Esophagus muscularis mucosa (tissue), 4 donors: ENCODE results near the gene UNC13A. TPM values are rescaled to one million over a fixed set of nuclear protein-coding genes. Genes with fewer than 3 reads are reported as not detected.

Source experiments
- DNase-seq: peaks from one replicate; pipeline ENCODE4 v3.0.0-alpha.2; 2017; ENCODE audit errors: extremely low spot score
- H3K27ac ChIP-seq, 4 donors: fragments of 200-600 bp; sonication (generic); replicated peaks in 1 of 4; 1 replicate in 3 of 4; 2 replicates in 1 of 4; pipeline ENCODE4 v1.5.1; 2016 to 2019; ENCODE audit warnings: mild to moderate bottlenecking in 1 of 4
- H3K27me3 ChIP-seq, 4 donors: fragments of 200-600 bp; sonication (generic); one replicate each; pipeline versions ENCODE4 v1.5.1 to v1.6.0; 2016 to 2019
- H3K36me3 ChIP-seq, 4 donors: fragments of 200-600 bp; sonication (generic); one replicate each; pipeline ENCODE4 v1.5.1; 2016 to 2019
- H3K4me1 ChIP-seq, 4 donors: fragments of 200-600 bp; sonication (generic); one replicate each; pipeline ENCODE4 v1.5.1; 2016 to 2019
- H3K4me3 ChIP-seq, 4 donors: fragments of 200-600 bp; sonication (generic); 1 replicate in 2 of 4; 2 replicates in 2 of 4; pipeline ENCODE4 v1.5.1; 2016 to 2019; ENCODE audit warnings: mild to moderate bottlenecking in 4 of 4, moderate library complexity in 1 of 4
- H3K9me3 ChIP-seq, 4 donors: fragments of 200-600 bp; sonication (generic); 1 replicate in 3 of 4; 2 replicates in 1 of 4; pipeline ENCODE4 v1.5.1; 2016 to 2019
- CTCF ChIP-seq, 3 experiments: fragments of 200-600 bp in 2 of 3; fragments of 450-650 bp in 1 of 3; sonication (generic) in 2 of 3; IDR thresholded peaks; one replicate each; pipeline ENCODE4 v1.5.1; 2017 to 2019; ENCODE audit warnings: antibody characterized with exemption in 3 of 3, mild to moderate bottlenecking in 2 of 3, moderate library complexity in 1 of 3
- EP300 ChIP-seq: sonication (generic); formaldehyde crosslinking; IDR thresholded peaks from one replicate; pipeline ENCODE4 v1.6.1; 2017; ENCODE audit warnings: antibody characterized with exemption
- POLR2A ChIP-seq: fragments of 450-650 bp; IDR thresholded peaks from one replicate; pipeline ENCODE4 v1.6.1; 2017; ENCODE audit warnings: antibody characterized with exemption, moderate library complexity, mild to moderate bottlenecking, low read depth
- POLR2AphosphoS5 ChIP-seq, 2 donors: sonication (generic); formaldehyde crosslinking; IDR thresholded peaks; one replicate each; pipeline ENCODE4 v1.6.1; 2017; ENCODE audit warnings: antibody characterized with exemption in 2 of 2
- WGBS: methylation state at CpG from one replicate; pipeline ENCODE4 v1.1.5; 2018; 5-methylcytosine and 5-hydroxymethylcytosine counted together
- intact Hi-C: fragments of 100-400 bp; cut with DNase I; formaldehyde crosslinking; loops from one replicate; pipeline ENCODE4 v1.15.1; 2023
- total RNA-seq, 4 donors: library from RNA; depleted of rRNA; stranded (reverse); fragments of >200 nt; gene quantifications; one replicate each; pipeline versions ENCODE4 v1.1.0 to v1.2.1, GENCODE V29; 2016

The UNC13A gene
- total RNA-seq, 4 donors from 2014 or later = under 0.01 to 0.23 (median 0.18) TPM

GRCh38 chr19:17695198-17695597 lies 7.0 kb upstream of the UNC13A start:
- 75% methylated on average over 2 of the region's 2 CpGs for WGBS
- H3K27me3 ChIP-seq = peaks cover 0 to 78% (median 2%) of the 10 kb centered on the region in 4 donors
- no peak overlapping the region for H3K27ac ChIP-seq
- TF ChIP-seq EP300 = no peak
- TF ChIP-seq CTCF (IDR thresholded peaks at IDR 0.05) = no peak
- no peak for TF ChIP-seq POLR2AphosphoS5 (IDR thresholded peaks at IDR 0.05)
- no peak for TF ChIP-seq POLR2A
- H3K9me3 ChIP-seq = no peaks in the 10 kb centered on the region
- DNase-seq = no peak
- no peaks in the 10 kb centered on the region for H3K36me3 ChIP-seq
- H3K4me3 ChIP-seq = no peak overlapping the region
- no peaks in the 10 kb centered on the region for H3K4me1 ChIP-seq
- intact Hi-C loops = no loop called here

GRCh38 chr19:17692566-17692965 lies 4.4 kb upstream of the UNC13A start:
- intact Hi-C loops = no loop called here
- no peaks in the 10 kb centered on the region for H3K9me3 ChIP-seq
- 76% methylated on average over 4 of the region's 4 CpGs for WGBS
- DNase-seq = no peak
- peaks cover 0 to 81% (median 23%) of the 10 kb centered on the region in 4 donors for H3K27me3 ChIP-seq
- no peak for TF ChIP-seq POLR2AphosphoS5 (IDR thresholded peaks at IDR 0.05)
- H3K4me3 ChIP-seq = no peak overlapping the region
- no peak overlapping the region for H3K27ac ChIP-seq
- H3K4me1 ChIP-seq = peaks cover 4 to 11% (median 10%) of the 10 kb centered on the region in 4 donors
- H3K36me3 ChIP-seq = no peaks in the 10 kb centered on the region

- DNase-seq = no peak
- Histone ChIP-seq H3K27ac (no peak overlapping the region), H3K4me3 (no peak overlapping the region), H3K4me1 (peaks cover 16 to 31% (median 29%) of the 10 kb centered on the region in 4 donors), H3K27me3 (peaks cover 0 to 91% (median 38%) of the 10 kb centered on the region in 4 donors), H3K9me3 (no peaks in the 10 kb centered on the region), H3K36me3 (no peaks in the 10 kb centered on the region)
- 62% methylated on average over 10 of the region's 10 CpGs for WGBS
- no peak for TF ChIP-seq EP300
- TF ChIP-seq CTCF (IDR thresholded peaks at IDR 0.05) = no peak
- TF ChIP-seq POLR2AphosphoS5 (IDR thresholded peaks at IDR 0.05) = no peak
- TF ChIP-seq POLR2A = no peak
- intact Hi-C loops = no loop called here
Observed at GRCh38 chr19:17688853-17689595, 870 bp upstream of the UNC13A start.

- Histone ChIP-seq H3K27ac (no peak overlapping the region), H3K27me3 (peaks cover 0 to 98% (median 39%) of the 10 kb centered on the region in 4 donors), H3K36me3 (no peaks in the 10 kb centered on the region), H3K4me3 (peak overlapping the region in 2 of 4 donors; percentile 6 to 21), H3K4me1 (peaks cover 16 to 31% (median 29%) of the 10 kb centered on the region in 4 donors), H3K9me3 (no peaks in the 10 kb centered on the region)
- WGBS = under 1% methylated on average over 17 of the region's 24 CpGs
- no peak for DNase-seq
- TF ChIP-seq POLR2AphosphoS5 (IDR thresholded peaks at IDR 0.05) (no peak), CTCF (IDR thresholded peaks at IDR 0.05) (no peak), EP300 (no peak), POLR2A (no peak)
- intact Hi-C loops = no loop called here
Observed at GRCh38 chr19:17687141-17687856, 855 bp downstream of the UNC13A start.

- WGBS = 8% methylated on average over 2 of the region's 28 CpGs
- Histone ChIP-seq H3K4me3 (peak overlapping the region; percentile 6 to 37 (median 18)), H3K36me3 (no peaks in the 10 kb centered on the region), H3K27ac (no peak overlapping the region), H3K27me3 (peaks cover 0 to 99% (median 42%) of the 10 kb centered on the region in 4 donors), H3K4me1 (peaks cover 16 to 31% (median 29%) of the 10 kb centered on the region in 4 donors), H3K9me3 (no peaks in the 10 kb centered on the region)
- intact Hi-C loops = no loop called here
- TF ChIP-seq CTCF (IDR thresholded peaks at IDR 0.05) (no peak), POLR2A (no peak), EP300 (no peak), POLR2AphosphoS5 (IDR thresholded peaks at IDR 0.05) (no peak)
- no peak for DNase-seq
Observed at GRCh38 chr19:17686592-17687024, 1.5 kb downstream of the UNC13A start.
